LoVo (cell line): Measurements from ENCODE around the gene C7orf25.

Experiments
- DNase-seq: peaks from one replicate; pipeline ENCODE4 v3.0.0-alpha.2; 2016; ENCODE audit warnings: low spot score

C7orf25 gene

GRCh38 chr7:42877862-42878261 lies 34.0 kb downstream of the C7orf25 start:
- DNase-seq, result no peak

- peak; percentile 69 for DNase-seq
Measured at GRCh38 chr7:42876182-42877068, 35.4 kb downstream of the C7orf25 start.

- no peak for DNase-seq
Measured at GRCh38 chr7:42869131-42870020, 42.5 kb downstream of the C7orf25 start.

GRCh38 chr7:42868480-42868879 lies 43.4 kb downstream of the C7orf25 start:
- no peak for DNase-seq
